Ramos (cell line): ENCODE measurements around the gene TOB2.
"Not testable (repeated sequence)": the region's sequence is repeated elsewhere in the genome, so short reads cannot be mapped to it uniquely, and the experiment has no call there.

Experiments used
- in situ Hi-C: fragments of 300-500 bp; cut with MboI; formaldehyde crosslinking; loops from one replicate; pipeline ENCODE4 v1.14.3; 2022; ENCODE audit warnings: low sequenced_read_pairs; ENCODE audit not compliant: unreplicated experiment

The TOB2 gene

DNA sequence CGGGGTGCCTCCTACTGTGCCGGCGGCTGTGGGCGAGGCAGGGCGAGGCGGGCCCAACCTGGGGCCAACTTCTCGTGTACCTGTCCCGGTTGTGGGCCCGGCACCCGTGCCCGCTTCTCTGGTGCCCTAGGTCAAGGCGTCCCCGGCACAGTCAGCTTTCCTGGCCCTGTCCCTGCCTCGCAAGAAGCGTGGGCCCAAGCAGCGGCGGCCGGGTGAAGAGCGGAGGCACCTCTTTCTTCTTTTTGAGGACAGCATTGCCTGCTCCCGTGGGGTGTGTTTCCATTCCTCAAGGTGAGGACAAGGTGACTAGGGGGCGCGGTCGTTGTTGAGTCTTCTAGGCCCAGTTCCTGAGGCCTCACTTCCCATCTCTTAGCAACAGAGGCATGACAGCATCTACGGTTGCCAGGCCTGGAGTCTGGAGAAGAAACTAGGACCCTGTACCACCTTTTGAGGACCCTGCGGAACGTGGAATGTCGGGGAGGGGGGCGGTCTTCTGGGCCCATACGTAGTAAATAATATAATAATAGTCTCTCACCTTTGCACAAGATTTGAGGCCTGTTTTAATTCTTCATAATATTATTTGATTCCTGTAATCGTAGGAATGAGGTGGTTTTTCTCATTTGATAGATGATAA lies 22.7 kb upstream of the TOB2 start:
- in situ Hi-C loops = no loop called here

DNA sequence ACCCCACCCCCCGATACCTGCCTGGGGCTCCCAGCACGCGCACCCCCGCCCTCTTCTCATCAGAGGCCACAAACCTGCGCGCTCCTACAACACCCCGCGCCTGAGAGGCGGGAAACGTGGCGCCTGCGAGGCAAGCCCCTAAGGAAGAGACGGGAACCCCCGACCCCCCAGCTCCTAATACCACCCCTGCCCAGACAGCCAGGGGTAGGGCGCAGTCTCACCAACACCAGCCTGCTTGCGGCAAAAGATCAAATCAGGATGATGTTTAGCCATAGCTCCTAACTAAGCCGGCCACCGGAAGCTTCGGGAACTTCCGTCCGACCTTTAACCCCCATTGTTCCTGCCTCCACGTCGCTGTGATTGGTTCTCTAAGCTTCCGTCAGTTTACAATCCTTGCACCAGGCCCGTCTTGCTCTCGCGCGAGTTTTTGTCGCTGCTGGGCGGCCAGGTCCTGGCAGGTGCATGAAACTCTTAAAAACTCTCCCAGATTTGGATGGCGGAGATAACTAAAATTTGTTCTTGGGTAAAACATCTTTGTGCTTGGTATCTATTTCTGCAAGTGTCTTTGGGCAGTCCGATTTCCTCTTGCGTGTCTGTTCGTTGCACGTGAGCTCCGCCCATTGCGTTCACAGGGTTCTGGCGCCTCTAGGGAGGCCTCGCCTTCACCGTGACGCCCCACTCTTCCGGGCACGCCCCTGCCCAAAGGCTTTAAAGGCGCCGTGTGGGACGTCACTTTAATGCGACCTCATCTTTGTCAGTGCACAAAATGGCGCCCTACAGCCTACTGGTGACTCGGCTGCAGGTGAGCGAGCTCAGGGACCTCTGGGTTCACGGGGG lies 22.0 kb upstream of the TOB2 start, which contains the start of the genes ACO2 and PHF5A:
TSS of gene ACO2 (plus strand) at position 737 of the 837 bp plus-strand sequence. CDS start at position 767, 30 bp downstream.
TSS of gene PHF5A (minus strand) at position 312 of the 837 bp plus-strand sequence. CDS start at position 273, 39 bp downstream.
- in situ Hi-C loops = no loop called here

DNA sequence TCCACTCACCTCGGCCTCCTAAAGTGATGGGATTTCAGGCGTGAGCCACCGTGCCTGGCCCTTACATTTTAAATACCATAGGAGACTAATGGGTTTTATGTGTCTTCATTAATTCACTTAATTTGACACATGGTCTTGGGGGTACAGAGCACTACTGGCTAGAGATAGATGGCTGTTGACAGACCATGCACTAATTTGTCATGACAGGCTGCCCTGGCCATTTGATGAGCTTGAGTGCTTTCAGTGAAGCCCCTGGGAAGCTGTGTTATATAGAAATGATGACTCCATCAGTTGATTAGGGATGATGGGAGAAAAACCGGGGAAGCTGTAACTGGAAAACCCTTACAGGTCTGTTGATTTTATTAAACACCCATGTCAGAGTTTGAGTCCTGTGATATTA lies 15.3 kb upstream of the TOB2 start:
- in situ Hi-C loops = no loop called here

DNA sequence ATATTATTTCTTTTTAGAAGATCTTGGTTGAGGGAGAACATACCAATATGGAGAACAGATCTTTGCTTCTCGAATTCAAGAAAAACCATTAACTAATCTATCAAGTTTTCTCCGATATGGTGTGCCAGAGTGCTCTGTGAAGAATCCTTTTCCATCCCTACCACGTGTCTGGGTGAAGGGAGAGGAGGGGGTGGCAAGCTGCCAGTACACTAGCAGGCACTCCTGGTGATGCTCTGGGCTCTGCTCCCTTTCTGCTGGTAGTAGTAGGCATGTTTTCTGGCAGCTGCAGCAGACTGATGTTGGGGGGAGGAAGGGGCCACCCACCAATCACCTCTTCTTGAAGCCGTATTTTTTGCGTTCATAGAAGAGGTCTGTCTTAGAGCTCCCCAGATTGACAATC lies 13.5 kb upstream of the TOB2 start:
- in situ Hi-C loops = not testable (repeated sequence)

DNA sequence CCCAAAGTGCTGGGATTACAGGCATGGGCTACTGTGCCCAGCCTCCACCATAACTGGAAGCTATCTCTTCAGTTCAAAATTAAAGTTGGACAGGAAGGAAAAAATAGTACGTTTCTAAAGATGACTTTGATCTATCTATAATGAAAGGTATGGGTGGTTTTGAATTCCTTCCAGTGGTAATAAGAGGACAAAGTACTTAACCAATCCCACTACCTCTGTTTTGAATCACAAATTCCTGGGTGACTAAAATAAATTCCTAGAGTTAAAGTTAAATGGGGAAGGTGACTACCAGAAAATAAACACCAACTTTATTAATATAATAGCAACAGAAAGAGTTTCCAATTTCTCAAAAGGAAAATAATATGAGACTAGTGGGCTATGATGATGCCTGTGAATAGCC lies 12.8 kb upstream of the TOB2 start:
- in situ Hi-C loops = no loop called here

DNA sequence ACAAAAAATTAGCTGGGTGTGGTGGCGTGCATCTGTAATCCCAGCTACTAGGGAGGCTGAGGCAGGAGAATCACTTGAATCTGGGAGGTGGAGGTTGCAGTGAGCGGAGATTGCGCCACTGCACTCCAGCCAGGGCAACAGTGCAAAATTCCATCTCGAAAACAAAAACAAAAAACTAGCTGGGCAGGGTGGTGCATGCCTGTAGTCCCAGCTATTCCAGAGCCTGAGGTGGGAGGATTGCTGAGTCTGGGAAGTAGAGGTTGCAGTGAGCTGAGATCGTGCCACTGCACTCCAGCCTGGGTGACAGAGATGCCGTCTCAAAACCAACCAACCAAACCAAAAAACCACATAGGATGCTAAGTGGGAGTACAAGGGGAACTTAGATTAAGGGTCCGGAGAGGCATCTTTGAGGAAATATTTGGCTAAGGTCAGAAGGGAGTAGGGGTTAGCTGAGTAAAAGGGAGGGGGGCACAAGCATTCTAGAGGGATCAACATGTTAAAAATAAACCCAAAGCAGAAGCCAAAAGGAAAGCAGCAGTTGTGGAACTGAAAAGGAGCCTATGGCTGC lies 11.6 kb upstream of the TOB2 start:
- in situ Hi-C loops = no loop called here

DNA sequence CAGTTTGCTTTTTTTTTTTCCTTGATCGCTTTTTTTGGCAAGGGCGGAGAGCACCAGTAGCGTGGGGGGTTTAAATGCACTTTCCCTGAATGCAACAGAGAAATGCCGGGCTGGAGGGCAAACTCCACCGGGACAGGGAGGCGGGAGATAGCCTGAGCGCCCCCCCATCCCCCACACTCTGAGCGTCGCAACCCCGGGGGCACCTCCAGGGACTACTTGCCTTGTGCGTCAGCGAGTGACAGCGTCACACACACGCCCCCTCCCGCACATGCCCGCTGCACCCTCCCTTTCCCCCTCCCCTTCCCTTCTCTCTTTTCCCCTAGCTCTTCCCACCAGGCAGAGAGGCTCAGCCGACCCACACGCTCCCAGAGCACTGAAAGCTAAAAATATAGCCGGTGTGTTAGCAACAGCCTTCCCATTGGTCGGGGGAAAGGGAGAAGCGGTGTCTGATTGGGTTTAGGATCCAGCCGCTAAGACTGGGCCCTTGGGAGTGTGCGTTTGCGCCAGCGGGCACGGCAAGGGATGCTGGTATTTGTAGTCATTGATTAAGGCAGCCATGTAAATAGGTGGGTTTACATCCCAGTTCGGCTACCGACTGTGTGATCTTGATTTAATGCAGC lies 1.7 kb upstream of the TOB2 start:
- in situ Hi-C loops = no loop called here

DNA sequence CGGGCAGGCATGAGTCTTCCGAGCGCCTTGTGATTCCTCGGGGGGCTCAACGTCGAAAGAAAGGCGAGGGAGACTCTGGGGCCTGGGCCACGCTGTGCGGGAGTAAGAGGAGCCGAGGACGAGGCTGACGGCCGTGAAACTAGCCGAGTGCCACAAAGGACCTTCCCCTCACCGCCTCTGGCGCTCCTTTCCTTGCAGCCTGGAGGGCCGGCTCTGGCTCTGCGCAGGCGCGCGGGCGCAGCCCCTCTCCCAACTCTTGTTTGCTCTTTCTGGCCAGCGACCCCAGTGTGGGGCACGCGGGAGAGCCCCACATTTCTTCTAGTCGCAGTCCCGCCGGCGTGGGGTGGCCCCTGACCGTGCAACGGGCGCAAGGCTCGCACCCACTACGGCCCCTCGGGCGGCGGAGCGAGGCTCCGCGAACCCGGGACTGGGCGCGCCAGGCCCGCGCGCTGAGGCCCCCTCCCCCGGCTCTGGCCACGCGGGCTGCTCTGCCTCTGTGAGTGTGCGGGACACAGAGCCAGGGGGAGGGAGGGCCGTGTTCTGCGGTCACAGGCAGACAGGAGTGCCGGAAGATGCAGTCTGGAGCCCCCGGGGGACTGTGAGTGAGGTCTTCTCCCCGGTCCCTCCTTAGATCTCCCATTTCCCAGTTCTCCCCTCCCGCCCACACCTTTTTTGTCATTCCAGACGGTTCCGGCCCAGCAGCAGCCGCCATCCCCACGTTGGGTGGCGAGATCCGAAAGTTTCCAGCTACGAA lies 1.0 kb upstream of the TOB2 start:
- in situ Hi-C loops = no loop called here

DNA sequence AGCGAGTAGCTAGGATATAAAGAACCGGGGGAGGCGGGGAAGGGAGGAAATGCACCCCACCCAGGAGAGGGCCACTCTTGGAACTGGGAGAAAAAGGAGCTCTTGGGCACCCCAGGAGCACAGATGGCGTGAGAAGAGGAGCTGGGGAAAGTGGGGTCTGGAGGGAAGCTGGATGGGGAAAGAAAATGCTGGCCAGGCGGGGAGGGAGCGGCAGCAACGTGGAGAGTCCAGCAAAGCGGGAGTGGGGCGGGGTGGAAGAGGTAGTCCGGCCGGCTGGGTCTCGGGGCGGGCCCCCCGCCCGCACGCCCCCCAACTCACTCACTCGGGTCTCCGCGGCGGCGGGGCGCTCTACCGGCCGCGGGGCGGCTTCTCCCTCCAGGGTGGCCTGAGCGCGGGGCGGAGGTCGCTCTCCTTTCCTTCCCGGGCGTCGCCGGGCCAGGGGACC lies 522 bp downstream of the TOB2 start:
- in situ Hi-C loops = no loop called here

DNA sequence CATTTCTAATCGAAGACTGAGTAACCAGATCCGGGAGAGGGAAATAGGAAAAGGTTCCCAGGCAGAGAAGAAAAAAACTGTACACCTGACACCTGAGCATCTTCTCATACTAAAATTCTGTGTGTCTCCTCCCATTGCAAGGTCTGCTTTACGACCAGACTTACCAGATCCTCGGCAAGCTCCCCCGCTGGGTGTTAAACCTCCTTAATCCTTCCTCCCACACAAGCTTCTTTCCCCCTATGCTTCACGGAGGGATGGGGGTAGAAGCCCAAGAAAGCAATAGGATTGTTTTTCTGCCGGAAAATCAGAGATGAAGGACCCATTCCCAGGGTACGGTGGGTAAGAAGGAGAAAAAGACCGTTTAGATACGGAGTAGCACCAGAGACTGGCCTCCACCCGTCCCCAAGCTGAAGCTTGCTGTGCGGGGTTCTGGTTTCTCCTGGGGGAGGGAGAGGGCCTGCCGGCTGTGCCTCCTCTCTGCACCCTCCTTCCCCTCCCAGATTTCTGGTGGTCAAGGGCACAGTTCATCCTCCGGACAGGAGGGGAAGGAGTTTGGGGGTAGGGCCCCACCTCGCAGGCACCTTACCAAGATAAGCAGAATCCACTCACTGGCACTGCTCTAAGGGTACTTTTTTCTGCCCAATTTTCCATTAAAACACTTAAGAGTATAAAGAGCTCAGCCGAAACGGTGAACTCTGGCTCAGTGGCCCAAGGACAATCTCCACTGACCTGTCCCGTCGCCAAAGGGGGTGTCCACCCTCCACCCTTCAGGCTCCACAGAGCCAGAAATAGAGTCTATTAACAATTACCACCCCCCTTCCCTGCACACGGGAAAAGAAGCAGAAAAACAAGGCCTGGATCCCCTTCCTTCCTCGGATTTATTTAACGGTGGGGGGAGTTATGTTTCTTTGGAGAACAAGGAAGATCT lies 1.2 kb downstream of the TOB2 start:
- in situ Hi-C loops = no loop called here

DNA sequence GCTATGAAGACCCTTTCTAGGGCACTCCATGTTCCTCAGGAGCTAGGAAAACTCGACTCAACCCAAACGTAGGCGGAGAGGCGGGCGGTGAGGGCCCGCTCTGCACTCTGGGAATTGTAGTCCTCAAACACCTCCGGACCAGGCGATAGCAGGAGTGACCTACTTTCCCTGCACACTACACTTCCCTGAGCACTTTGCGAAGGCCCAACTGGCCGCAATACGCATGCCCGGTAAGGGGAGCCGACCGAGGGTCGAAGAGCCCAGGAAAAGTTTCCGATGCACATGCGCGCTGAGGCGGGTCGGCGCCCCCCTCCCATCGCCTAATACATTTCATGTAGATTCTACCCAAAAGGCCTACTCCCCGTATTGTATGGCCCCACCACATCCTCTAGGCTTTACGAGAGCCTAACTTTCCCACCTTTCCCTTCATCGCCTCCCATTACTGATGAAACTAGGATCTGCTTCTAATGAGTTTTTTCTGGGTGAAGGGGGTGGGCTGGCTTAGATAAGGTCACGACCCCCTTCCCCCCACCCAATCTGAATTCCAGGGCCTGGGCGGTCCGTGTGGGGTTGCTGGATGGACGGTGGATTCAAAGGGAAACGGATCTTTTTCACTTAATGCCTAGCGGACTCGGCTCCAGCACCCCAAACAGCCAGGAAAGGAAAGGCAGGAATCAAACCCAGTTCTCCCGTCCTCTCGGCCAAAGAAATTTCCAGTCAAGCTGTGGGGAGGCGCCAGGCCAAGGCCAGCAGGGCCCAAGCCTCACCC lies 2.1 kb downstream of the TOB2 start:
- in situ Hi-C loops = no loop called here

DNA sequence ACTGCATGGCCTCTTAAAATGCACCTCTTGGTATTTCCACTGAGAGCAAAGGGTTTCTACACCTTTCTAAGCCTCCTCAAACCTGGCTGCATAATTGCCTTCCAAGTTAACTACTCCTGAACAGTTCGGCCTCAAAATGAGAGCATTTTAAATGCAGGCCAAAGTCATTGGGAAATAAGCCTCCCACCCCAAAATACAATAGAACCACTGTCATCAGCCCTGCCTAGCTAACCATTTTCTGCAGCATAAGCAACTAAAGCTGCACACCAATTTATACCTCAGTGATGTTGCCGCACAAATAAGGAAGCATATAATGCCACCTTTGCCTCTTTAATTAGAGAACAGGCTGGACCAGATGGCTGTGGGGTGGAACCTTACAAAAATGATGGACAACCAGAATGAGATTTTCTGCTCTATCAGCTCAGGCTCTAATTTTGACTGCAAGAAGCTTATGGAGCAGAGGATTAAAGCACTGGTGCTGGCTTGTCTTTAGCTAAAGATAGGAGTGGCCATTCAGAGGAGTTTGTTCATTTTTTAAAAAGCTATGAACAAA lies 4.3 kb downstream of the TOB2 start:
- in situ Hi-C loops = no loop called here

DNA sequence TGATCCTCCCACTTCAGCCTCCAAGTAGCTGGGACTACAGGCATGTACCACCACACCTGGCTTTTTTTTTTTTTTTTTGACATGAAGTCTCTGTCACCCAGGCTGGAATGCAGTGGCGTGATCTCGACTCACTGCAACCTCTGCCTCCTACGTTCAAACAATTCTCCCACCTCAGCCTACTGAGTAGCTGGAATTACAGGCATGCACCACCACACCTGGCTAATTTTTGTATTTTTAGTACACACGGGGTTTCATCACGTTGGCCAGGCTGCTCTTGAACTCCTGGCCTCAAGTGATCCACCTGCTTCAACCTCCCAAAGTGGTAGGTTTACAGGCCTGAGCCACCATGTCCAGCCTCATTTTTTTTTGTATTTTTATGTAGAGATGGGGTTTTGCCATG lies 6.1 kb downstream of the TOB2 start:
- in situ Hi-C loops = not testable (repeated sequence)

DNA sequence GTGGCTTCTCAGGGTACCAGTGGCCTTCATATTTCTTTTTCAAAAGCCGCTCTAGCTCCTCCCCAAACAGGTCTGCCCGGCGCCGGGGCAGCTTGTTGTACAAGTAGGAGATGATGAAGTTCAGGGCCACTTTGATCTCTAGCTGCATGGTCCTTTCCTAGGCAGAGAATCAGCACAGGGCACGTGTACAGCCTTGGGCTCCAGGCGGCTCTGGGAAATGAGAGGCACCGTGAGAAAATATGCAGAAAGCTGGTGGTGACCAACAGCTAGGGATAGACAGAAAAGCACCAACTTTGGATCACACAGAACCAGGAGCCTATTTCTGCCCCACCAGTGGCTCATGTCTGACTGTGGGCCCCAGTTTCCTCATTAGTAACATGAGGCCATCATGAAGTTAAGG lies 9.4 kb downstream of the TOB2 start:
- in situ Hi-C loops = no loop called here

DNA sequence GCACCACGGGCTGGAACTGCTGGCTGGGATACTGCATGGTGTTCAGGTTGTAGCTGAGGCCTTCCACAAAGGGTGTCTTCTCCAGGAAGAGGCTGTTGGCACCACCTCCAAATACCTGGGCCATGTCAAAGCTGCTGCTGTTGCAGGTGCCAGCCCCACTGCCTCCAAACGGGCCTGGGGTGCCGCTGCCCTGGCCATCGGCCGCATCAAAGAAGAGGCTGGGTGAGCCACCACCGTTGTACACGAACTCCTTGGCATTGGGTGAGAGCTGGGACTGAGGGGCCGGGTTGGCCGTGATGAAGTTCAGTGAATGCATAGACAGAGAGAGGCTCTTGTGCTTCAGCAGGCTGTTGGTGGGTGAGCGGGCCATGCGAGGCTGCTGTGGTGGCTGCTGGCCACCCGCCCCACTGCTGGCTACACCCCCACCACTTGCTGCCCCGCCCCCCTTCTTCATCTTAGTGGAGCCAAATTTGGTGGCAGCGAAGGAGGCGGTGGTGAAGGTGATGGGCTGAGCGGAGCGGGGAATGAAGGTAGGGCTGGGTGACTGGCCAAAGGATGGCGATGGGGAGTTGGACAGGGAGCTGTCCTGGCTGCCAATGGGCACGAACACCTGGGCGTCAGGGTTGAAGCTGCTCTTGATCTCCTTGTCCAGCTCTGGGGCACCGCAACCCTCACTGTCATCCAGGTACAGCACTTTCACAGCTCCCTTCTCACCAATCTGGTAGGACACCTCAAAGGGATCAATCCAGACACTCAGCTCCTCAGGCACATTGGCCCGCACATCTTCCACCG lies 10.1 kb downstream of the TOB2 start:
- in situ Hi-C loops = no loop called here

DNA sequence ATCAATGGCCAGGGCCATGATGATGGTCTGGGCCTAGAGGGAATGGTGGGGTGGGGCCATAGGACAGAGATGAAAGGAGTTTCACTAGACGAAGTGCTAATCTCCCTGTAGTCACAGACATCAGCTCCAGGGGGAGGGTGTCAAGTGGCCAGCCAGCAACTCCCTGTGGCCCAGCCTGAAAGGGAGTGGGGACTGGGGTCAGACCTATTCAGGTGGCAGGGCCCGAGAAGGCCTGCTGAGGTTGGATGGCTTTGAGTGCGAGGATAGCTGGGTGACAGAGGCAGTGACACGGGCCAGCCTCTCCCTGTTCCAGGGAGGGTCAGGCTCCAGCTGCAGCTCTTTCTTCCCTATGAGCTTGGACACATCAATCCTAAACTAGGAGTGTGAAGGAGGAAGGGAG lies 11.0 kb downstream of the TOB2 start:
- in situ Hi-C loops = no loop called here

DNA sequence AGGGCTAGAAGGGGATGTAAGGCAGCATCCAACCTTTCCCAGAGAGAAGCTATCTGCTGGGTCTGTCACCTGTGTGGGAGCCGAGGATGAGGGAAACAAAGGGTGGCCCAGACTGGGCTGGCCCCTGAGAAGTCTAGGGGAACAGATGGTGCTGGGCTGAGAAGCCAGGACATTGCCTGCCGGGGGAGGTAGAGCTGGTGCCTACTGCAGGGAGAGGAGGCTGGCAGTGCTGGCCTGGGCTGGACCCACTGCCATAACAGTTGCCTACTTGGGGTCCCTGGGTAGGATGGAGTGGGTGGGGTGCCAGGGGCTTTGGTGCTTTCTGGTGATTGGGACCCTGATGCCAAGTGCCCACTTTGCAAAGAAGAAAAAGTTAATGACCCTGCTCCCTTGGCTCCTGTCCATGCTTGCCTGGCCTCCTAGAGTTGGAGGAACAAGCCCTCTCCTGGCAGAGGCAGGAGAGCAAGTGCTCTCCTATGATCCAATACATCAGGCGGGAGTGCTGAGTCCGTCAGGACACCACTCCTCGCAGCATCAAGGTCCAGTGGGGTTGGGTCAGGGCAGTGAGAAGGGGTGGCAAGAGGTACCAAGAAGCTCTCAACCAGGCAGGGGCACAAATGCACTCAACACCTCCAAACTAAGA lies 12.1 kb downstream of the TOB2 start:
- in situ Hi-C loops = not testable (repeated sequence)
